GM21786 (cell line): ENCODE measurements around the gene RAB7A.
"Not testable (repeated sequence)": the region's sequence is repeated elsewhere in the genome, so short reads cannot be mapped to it uniquely, and the experiment has no call there.

Experiments
- ATAC-seq: cut with Tn5 transposase; IDR thresholded peaks from one replicate; pipeline ENCODE4 v1.9.1; 2021; ENCODE audit not compliant: unreplicated experiment

The RAB7A gene

GRCh38 chr3:128815318-128816064 is 89.5 kb downstream of the RAB7A start:
- ATAC-seq: no peak

GRCh38 chr3:128818186-128818787 is 92.3 kb downstream of the RAB7A start:
- ATAC-seq: no peak

DNA sequence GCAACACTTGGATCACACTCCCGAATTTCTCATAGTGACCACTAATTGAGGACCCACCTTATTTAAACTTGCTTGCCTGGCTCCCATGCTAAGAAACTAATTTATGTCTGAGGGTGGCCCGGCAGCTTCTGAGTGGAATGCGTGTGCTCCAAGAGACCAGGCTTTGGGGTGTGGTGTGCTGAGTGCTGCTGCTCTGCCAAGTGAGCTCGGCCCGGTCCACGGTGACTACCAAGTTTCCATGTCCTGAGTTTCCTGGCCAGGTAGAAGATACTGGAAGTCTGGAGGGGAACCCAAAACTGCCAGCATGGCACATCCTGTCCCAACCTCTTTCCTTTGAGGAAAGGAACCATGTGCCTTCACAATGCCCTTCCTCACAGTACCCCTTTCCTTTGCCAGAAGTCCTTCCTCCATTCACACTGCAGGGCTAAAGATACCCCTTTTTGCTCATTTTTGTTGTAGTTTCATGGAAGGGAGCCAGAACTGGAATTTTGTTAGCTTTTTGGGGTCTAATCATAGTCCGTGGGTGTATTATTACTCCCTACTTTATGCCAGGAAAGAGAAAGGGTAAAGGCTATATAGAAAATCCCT is 94.4 kb downstream of the RAB7A start:
- ATAC-seq: no peak

- no peak for ATAC-seq
Observed at GRCh38 chr3:128823008-128823407, 97.0 kb downstream of the RAB7A start.

DNA sequence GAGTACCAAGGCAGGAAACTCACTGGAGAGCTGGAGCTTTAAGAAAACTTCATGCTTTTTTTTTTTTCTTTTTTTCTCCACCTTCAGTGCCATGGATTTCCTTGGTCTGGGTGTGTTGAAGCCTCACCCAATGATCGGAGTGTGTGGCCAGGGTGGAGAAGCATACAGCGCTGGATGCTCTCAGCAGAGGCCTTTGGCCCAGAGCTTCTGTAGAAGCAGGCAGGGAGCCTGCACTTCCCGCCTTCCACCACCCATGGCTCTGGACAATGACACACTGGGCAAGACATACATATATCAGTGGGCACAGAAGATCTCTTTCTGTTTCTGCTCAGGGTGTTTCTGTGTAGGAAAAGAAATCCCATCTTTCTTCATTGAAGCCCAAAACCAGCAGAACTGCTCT is 97.6 kb downstream of the RAB7A start:
- no peak for ATAC-seq

GRCh38 chr3:128824132-128824850 is 98.3 kb downstream of the RAB7A start:
- no peak for ATAC-seq

DNA sequence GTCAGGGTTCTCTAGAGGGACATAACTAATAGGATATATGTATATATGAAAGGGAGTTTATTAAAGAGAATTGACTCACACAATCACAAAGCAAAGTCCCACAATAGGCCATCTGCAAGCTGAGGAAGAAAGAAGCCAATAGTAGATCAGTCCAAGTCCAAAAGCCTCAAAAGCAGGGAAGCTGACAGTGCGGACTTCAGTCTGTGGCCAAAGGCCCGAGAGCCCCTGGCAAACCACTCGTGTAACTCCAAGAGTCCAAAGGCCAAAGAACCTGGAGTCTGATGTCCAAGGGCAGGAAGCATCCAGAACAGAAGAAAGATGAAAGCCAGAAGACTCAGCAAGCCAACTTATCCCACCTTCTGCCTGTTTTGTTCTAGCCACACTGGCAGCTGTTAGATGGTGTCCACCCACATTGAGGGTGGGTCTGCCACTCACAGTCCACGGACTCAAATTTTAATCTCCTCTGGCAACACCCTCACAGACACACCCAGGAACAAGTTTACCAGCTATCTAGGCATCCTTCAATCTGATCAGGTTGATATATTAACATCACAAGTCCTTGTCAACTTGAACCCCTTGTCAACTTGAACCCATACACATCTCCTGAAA is 99.2 kb downstream of the RAB7A start:
- ATAC-seq: no peak

GRCh38 chr3:128829087-128829486 is 103.1 kb downstream of the RAB7A start:
- not testable (repeated sequence) for ATAC-seq

DNA sequence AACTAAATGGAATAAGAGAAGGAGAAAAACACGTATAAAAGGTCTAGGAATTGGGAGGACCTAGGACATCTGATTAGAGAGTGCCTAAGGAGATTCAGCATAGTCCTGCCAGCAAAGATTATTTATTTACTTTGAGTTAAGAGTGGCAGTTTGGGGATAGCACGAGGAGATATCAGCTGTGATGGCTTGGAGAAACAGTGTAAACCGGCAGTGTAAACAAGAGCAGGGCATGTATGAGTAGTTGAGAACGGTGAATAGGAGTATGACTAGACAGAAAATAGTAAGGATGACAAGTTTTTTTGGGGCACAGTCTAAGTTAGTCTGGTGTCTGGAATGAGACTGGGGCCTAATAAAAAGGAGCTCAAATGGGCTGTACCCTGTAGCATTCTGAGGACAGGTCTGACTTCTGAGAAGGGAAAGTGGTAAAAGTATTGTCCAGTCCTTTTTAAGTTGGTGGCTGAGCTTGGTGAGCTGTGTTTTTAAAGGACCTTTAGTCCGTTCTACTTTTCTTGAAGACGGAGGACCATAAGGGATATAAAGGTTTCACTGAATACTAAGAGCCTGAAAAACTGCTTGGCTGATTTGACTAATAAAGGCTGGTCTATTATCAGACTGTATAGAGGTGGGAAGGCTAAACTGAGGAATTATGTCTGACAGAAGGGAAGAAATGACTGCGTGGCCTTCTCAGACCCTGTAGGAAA is 104.1 kb downstream of the RAB7A start:
- not testable (repeated sequence) for ATAC-seq

DNA sequence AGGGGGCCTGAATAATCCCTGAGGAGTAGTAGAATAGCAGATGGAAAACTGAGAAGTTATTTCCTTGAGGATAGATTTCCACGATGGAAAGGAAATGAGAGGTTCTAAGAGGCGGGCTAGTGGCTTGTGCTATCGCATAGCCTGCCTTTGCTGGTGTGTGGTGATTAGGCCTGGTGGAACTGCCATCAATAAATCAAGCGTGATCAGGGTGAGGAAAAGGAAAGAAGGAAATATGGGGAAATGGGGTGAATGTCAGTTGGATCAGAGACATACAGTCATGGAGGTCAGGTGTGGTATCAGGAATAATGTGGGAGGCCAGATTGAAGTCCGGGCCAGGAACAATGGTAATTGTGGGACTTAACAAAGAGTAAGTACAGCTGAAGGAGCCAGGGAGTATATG is 104.8 kb downstream of the RAB7A start:
- not testable (repeated sequence) for ATAC-seq

DNA sequence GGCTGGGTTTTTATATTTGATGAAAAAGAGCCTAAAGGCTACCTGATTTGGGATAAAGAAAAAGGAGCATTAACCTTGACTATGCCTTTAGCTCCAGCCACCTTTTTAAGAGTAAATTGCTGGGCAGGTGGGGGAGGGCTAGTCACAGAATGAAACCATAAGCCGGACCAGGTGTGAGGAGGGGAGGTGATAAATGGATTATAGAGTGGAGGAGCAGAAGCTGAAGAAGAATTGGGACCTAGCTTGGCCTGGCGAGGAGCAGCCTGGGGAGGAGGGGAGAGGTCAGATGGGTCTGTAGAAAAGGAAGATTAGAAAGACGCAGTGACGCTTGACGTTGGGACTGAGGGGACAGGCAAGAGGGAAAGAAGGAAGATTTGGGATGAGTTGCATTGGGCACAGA is 107.0 kb downstream of the RAB7A start:
- not testable (repeated sequence) for ATAC-seq

DNA sequence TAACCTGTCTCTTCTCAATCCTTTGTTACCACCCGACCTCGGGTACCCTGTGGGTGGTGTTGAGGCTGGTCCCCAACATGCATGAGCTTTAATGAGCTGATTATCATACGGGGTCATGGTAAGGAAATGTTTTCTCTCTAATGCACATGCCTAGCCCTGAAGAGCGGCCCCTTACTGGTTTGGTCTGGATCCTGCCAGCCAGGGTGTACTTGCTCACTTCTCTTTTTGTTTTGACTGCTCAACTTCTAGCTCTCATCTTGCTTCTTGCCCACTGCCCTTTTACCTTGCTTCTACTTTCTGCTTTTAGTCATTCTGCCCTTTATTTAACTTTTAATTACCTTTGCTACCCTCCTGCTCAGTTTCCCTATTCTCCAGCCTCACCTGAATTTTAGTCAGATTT is 109.1 kb downstream of the RAB7A start:
- no peak for ATAC-seq

GRCh38 chr3:128841926-128842920 is 116.2 kb downstream of the RAB7A start:
- no peak for ATAC-seq

- ATAC-seq: no peak
Observed at GRCh38 chr3:128844502-128844901, 118.5 kb downstream of the RAB7A start.

GRCh38 chr3:128845119-128845777 is 119.3 kb downstream of the RAB7A start:
- no peak for ATAC-seq

DNA sequence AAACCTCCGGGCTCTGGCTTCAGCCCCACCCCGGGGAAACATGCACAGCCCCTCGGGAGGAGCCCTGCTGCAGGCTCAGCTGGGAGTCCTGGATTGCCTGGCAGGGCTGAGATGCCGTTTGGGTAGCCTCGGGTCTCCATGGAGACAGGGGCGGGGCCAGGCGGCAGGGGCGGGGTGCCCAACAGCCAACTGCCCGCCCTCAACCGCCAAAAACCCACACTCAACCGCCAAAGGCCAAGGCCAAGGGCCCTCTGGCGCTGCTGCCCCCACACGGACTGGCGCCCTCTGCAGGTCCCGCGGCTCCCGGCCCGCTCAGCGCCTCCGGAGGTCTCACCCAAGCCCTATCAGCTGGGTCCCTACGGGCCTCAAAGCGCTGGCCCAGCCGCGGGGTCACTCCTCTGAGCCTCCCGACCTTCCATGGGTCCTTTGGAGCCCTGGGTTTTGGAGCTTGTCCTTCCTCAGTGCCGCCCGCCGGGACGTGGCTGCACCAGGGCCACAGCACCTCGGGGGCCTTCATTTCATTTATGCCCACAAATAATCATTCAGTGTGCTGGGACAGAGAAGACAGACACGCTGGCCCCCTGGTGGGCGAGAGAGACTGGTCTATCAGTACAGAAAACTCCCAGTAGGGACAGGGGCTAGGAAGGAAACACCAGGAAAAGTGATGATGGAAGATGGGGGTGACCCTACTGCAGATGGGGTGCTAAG is 119.9 kb downstream of the RAB7A start:
- ATAC-seq: peak; percentile 75

DNA sequence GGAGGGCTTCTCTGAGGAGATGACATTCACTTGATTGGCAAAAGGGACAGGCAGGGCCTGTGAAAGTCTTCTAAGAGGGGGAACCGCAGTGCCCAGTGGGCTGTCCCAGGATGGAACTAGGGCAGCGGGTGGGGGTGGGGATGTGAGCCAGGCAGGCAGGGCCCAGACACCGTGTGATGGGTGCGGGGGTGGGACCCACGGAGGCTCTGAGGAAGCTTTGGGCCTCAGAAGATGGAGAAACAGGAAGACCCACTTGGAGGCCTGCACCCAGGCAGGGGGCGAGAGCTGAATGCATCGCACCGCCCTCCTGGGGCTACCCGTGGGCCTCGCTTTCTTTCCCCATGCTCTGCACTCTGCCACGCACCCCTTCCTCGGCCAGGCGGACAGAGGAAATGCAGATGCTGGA is 120.5 kb downstream of the RAB7A start:
- no peak for ATAC-seq

GRCh38 chr3:128847666-128848370 is 121.8 kb downstream of the RAB7A start:
- no peak for ATAC-seq
